ENCODE results near the gene TLE2.
"Not testable (repeated sequence)": the region's sequence is repeated elsewhere in the genome, so short reads cannot be mapped to it uniquely, and the experiment has no call there.

The TLE2 gene

DNA sequence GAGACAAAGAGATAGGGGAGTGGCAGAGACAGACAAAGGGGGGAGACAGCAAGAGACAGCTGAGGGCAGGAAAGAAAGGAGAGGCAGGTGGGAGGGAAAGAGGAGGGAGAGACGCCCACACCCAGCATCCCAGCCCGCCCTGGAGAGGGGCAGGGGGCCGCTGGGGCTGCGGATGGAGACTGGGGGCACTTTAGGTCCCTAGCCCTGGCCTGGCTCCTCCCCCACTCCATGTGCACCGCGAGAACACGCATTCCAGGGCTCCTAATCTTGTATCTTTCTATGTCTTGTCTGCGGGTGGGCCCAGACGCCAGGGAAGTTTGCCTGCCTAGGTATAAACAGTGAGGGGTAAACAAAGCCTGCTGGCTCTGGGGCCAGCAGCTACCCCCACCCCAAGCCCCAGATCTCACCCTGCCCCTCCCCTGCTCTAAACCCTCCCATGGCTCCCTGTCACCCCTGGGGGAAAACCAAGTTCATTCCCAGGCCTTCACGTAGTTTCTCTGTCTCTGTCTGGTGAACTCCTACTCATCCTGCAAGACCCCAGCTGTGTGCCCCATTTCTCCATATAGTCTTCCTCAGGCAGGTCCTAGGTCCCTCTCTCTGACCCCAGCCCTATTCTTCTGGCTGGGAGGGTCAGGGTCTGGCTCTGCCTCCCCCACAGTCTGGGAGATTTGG lies 27.5 kb upstream of the TLE2 start:
- in situ Hi-C loops (cut with HindIII; ENCODE audit: low sequenced_read_pairs) = no loop called here

DNA sequence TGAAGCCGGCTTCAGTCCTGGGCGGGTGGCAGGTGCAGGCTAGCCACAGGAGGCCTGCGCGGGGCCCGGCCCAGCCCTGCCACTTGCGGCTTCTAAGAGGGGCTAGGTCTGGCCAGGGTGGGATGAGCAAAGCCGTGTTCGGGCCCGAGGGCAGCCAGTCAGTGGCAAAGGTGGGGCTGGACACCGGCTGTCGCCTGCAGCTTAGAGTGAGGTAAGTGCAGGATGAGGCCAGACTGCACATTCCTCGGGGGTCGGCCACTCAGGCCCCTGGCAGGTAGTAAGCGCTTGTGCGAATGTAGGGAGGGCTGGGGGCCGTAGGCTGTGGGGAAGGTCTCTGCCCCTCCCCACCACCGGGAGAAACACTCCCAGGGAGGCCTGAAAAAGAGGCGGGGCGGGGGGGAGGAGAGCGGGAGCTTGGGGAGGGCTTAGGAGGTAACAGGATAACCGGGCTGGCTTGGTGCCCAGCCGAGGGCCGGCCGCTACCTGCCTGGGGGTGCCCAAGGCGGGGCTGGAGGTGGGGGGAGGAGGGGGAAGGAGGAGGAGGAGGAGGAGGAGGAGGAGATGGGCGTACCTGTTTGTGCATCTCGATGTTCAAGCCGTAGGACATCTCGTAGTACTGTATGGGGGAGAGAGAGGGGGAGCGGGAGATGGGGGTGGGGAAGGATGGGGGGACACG lies 26.8 kb upstream of the TLE2 start:
- in situ Hi-C loops (cut with HindIII; ENCODE audit: low sequenced_read_pairs) = no loop called here

DNA sequence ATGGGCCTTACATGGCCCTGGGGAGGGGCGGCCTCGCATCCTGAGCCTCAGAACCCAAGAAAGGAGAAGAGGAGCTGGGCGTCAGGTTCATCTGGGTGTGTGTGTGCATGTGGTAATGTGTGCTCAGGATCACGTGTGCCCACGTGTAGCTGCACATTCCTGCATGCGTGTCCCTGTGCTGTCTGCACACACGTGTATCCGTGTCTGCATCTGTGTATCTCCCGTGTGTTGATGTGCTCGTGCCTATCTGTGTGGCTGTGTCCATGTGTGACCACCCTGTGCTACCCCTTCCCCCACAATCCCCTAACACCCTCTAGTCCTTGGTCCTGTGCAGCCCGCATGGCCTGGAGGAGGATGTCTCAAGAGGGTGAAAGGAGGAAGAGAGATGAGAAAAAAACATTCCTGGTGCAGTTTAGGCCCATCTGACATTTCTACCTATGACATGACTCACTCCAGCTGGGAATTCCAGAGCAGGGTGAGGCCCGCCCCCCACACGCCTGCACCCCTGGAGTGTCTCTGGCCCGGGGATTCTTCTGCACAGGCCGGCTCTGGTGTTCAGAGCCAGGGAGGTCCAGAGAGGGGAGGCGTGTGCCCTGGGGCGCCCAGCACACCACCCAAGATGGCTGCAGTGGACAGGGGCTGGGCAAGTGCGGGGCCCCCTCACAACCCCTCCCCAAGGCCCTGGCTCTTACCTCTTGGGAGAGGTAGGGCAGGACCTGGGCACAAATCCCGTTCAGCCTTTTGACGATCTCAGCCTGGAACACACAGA lies 26.1 kb upstream of the TLE2 start:
- in situ Hi-C loops (cut with HindIII; ENCODE audit: low sequenced_read_pairs) = no loop called here

- in situ Hi-C loops (cut with HindIII; ENCODE audit: low sequenced_read_pairs) = no loop called here
These were observed 25.3 kb upstream of the TLE2 start for GRCh38 chr19:3054265-3054971.

- in situ Hi-C loops (cut with HindIII; ENCODE audit: low sequenced_read_pairs) = no loop called here
These were observed 24.7 kb upstream of the TLE2 start for GRCh38 chr19:3053780-3054179.

DNA sequence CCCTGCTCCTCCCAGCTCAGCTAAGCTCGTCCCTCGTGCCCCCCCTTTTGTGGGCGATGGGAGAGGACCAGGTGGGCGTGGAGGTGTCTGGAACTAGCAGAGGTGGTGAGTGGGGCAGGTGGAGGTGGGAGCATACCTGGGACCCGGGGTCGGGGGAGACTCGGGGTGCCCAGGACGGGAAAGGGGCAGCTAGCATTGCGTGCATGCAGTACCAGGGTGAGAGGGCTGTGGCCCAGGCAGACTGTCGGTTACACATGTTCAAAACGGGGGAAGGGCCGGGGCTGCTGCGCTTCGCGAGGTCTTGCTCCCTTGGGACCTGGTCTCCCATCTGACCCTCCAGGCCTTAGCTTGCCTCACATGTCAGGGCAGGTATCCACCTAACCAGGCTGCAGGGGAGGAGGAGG lies 24.1 kb upstream of the TLE2 start:
- in situ Hi-C loops (cut with HindIII; ENCODE audit: low sequenced_read_pairs) = no loop called here

DNA sequence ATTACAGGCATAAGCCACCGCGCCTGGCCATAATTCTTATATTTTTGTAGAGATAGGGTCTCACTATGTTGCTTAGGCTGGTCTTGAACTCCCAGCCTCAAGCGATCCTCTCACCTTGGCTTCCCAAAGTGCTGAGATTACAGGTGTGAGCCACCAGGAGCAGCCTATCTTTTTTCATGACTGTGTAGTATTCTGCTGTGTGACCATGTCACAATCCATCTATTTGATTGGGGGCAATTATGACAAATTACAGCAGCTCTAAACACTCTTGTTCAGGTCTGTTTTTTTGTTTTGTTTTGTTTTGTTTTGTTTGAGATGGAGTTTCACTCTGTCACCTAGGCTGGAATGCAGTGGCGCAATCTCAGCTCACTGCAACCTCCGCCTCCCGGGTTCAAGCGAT lies 20.9 kb upstream of the TLE2 start:
- in situ Hi-C loops (cut with HindIII; ENCODE audit: low sequenced_read_pairs) = not testable (repeated sequence)

GRCh38 chr19:3049089-3049488 lies 20.0 kb upstream of the TLE2 start:
- in situ Hi-C loops (cut with HindIII; ENCODE audit: low sequenced_read_pairs) = no loop called here

- in situ Hi-C loops (cut with HindIII; ENCODE audit: low sequenced_read_pairs) = no loop called here
These were observed 19.1 kb upstream of the TLE2 start for GRCh38 chr19:3048190-3048533.

- in situ Hi-C loops (cut with HindIII; ENCODE audit: low sequenced_read_pairs) = no loop called here
These were observed 18.6 kb upstream of the TLE2 start for GRCh38 chr19:3047496-3048189.

DNA sequence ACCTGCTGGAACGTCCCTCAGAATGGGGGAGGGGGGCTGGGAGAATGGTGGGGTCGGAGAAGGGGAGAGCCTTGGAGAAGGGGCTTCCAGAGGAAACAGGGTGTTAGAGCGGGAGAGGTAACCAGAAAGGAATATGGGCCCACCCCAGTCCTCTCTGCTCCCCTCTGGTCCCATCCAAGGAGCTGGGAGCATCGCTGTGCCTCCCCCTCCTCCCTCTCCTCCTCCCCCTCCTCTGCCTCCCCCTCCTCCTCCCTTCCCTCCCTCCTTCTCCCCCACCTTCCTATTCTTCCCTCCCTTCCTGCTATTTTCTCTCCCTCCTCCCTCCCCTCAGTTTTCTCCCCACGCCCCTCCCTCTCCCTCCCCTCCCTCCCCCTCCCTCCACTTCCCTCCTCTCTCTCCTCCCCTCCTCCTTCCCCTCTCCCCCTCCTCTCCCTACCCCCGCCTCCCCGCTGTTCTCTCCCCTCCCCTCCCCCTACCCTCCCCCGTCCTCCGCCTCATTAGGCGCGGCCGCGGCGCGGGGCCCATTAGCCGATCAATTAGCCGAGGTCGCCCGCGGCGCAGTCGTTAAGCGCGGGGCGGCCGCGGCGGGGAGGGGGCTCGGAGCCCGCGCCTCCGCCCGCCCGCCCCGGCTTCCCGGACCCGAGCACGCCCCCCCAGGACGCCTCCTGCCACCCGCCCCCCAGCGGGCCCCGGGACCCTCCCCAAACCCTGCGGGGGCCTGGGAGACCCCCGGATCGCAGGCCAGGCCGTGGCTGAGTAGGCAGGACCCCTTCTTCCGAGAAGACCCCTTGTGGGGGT lies 17.8 kb upstream of the TLE2 start:
- in situ Hi-C loops (cut with HindIII; ENCODE audit: low sequenced_read_pairs) = no loop called here

- in situ Hi-C loops (cut with HindIII; ENCODE audit: low sequenced_read_pairs) = no loop called here
These were observed 17.0 kb upstream of the TLE2 start for GRCh38 chr19:3045885-3046697.

GRCh38 chr19:3045191-3045590 lies 16.1 kb upstream of the TLE2 start:
- in situ Hi-C loops (cut with HindIII; ENCODE audit: low sequenced_read_pairs) = no loop called here

GRCh38 chr19:3042621-3043267 lies 13.7 kb upstream of the TLE2 start:
- in situ Hi-C loops (cut with HindIII; ENCODE audit: low sequenced_read_pairs) = no loop called here

DNA sequence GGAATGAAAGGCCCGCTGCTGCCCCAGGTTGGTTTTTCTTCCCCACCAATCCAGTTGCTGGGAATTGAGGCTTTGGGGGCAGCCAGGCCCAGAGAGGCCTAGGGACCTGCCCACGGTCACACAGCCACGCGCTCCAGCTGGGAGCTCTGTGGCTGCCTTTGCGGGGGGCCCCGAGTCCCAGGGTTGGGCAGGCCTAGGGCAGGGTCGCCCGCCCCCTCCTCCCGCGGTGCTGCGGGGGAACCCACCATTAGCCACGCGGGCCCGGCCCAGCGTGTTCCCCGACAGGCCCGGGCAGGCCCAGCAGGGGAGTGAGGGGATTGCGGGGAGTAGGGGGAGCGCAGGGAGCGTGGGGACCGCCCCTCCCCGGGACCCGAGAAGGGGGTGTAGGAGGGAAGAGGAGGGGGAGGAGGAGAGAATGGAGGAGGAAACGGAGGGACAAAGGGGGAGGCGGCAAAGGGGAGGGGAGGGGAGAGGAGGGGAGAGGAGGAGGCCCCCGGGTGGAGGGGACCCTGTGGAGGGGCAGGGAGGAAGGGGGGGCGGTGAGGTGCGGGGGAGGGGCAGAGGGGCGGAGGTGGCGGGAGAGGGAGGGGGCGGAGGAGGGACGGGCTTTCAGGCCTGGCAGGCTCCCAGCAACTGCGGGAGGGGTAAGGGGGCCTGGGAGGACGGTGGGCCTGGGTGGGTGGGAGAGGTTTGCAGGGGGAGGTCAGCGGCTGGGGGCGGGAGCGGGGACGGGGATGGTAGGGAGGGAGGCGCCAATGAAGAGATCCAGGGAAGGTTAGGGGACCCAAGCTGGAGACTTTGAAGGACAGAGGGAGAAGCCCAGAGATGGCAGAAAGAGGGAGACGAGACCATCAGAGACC lies 12.9 kb upstream of the TLE2 start:
- in situ Hi-C loops (cut with HindIII; ENCODE audit: low sequenced_read_pairs) = no loop called here

DNA sequence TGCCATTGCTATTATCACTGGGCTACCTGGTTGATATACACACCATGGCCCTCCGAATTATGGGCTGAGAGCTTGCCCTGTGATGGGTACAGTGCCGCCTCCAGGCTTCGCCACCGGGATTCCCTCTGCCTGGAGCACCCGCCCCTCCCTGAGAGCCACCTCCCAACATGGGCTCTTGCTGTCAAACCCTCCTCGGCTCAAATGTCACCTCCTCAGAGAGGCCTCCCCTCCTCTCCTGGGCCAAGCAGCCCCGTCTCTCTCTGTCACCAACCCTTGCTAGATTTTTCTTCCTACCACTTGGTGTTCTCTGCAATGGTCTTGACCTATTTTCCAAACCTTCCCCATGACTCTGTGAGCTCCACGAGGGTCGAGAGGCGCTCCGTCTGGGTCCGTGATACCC lies 12.2 kb upstream of the TLE2 start:
- in situ Hi-C loops (cut with HindIII; ENCODE audit: low sequenced_read_pairs) = no loop called here

DNA sequence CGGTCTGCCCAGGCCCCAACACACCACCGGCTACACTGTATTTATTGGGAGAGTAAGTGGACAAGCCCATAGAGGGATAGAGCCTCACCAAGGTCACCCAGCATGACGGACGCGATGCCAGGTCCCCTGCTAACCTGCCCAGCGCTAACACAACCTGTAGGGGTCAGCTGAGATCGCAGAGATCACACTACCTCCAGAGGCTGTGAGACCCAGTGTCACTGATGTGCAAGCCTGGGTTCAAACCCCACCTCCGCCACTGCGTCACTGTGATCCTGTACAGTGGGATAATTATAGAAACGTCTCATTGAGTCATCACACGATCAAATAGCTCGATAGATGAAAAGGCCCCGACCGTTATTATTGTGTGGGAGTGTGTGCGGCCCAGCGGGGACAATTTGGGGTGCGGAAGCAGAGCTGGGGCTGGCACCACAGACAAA lies 10.6 kb upstream of the TLE2 start:
- in situ Hi-C loops (cut with HindIII; ENCODE audit: low sequenced_read_pairs) = no loop called here

GRCh38 chr19:3039125-3039524 lies 10.0 kb upstream of the TLE2 start:
- in situ Hi-C loops (cut with HindIII; ENCODE audit: low sequenced_read_pairs) = no loop called here
